Myometrial cell (primary cell): Measurements from ENCODE around the gene NELFCD. TPM values are rescaled to one million over a fixed set of nuclear protein-coding genes. Genes with fewer than 3 reads are reported as not detected.

ENCODE experiments used
- total RNA-seq: library from RNA; depleted of rRNA; stranded (reverse); fragments of >200 nt; gene quantifications from 2 replicates; pipeline ENCODE4 v1.2.3, GENCODE V29; 2015

The NELFCD gene
- total RNA-seq, result 57.8 and 70.3 TPM in 2 replicates

GRCh38 chr20:58980711-58981627 lies at the start of gene NELFCD:
NELFCD (plus strand) TSS chr20:58981256; CDS start chr20:58981310, 54 bp downstream.

DNA sequence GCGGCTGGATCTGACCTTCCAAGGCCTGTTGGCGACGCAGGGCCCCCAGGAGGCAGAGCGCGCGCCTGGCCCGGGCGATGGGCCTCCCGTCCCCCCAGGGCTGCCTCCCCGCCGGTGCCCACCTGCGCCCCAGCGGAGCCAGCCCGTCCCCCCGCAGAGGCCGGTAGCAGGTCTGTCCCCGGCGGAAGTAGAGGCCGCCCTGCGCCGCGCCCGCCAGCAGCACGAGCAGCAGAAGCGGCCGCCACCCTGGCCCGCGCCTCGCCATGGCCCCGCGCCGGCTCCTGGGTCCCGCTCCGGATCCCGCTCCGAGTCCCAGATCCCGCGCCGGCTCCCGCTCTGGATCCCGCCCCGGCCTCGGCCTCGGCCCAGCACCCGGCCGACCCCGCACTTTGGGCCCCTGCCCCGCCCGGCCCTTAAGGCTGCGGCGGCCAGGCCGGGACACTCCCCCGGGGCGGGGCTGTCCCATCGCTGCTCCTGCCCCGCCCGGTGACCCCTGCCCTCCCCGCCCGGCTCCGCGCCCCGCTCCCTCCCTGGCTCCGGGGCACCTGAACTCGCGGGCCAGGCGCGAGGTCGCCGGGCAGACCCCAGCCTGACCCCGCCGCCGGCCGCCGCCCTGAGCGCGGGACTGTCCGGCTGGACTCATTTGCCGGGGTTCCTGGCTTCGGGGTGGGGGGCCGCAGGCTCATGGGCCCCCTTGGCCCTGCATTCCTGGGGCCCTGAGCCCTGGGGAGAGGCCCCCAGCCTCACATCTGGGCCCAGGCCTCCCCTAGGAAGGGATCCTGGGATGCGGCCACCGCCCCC lies 26.0 kb downstream of the NELFCD start, which contains the start of gene CTSZ:
CTSZ (minus strand) TSS at position 391 of the 801 bp plus-strand sequence; CDS start at position 265, 126 bp downstream.

DNA sequence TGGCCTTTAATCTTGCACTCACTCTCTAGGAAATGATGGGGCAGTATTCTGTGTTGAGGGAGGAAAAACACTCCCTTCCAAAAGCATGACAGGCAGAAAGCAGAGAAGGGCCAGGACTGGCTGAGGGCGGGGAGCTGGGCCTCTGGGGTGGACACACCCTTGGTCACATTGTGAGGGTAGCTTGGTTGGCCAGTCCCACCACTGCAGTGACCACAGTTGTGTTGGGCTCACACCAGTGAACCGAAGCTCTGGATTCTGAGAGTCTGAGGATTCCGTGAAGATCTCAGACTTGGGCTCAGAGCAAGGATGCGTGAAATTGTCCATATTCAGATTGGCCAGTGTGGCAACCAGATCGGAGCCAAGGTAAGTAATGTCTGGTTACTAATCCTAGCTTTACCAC lies 38.2 kb downstream of the NELFCD start, which contains the start of gene TUBB1:
TUBB1 (plus strand) TSS at position 213 of the 400 bp plus-strand sequence; CDS start at position 307, 94 bp downstream.

GRCh38 chr20:59032023-59032712 lies 51.1 kb downstream of the NELFCD start, which contains the start of gene ATP5F1E:
ATP5F1E (minus strand) TSS chr20:59032335; CDS start chr20:59032251, 84 bp downstream.

DNA sequence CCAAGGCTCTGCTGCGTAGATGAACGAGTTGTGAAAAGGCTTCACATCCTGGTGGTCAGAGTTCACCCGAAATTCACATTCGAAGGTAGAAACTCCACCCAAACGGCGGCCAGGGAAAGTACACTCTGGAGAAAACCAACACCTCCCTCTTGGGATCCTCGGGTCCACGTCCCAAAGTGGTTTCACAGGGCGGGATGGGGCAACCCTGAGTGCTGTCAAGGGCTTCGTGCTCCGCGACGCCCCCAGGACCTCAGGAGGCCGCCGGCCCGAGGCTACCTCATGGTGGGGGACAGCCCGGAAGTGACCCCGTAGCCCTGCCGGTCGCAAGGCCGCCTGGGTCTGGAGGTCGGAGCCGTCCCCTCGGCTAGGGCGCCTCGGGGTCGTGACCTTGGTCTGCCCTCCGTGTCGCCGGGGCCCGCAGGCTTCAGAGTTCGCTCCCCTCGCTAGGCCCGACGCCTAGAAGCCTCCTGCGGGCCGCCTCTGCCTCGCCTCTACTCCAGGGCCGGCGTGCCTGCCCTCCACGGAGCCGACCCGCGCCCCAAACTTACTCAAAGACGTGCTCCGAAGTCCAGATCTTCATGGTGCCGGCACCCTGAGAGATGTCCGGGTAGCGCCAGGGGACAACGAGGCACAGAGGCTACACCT lies 61.2 kb downstream of the NELFCD start, which contains the start of gene PRELID3B:
PRELID3B (minus strand) TSS at position 636 of the 645 bp plus-strand sequence; CDS start at position 580, 56 bp downstream.

Other genes with a start within 250 kb of the NELFCD start
- 0.53 TPM in 1 of 2 replicates, not detected in the other for gene GNAS-AS1, start 130.4 kb upstream of the NELFCD start, total RNA-seq
- gene GNAS, start 128.5 kb upstream of the NELFCD start, total RNA-seq, result 621 and 623 TPM in 2 replicates
- 119 and 155 TPM in 2 replicates for gene CTSZ, start 26.0 kb downstream of the NELFCD start, total RNA-seq
- gene TUBB1, start 38.2 kb downstream of the NELFCD start, total RNA-seq, result not detected in 2 replicates
- gene ATP5F1E, start 51.1 kb downstream of the NELFCD start, total RNA-seq, result 21.3 and 22.3 TPM in 2 replicates
- 35.7 and 58.1 TPM in 2 replicates for gene PRELID3B, start 61.5 kb downstream of the NELFCD start, total RNA-seq
- not detected in 2 replicates for gene ZNF831, start 182.6 kb downstream of the NELFCD start, total RNA-seq